Measurements from ENCODE around the gene ZNF839. TPM values are rescaled to one million over a fixed set of nuclear protein-coding genes. Genes with fewer than 3 reads are reported as not detected.

The ZNF839 gene
- total RNA-seq, 1 experiment from 2014 or later = 15.1 TPM

DNA sequence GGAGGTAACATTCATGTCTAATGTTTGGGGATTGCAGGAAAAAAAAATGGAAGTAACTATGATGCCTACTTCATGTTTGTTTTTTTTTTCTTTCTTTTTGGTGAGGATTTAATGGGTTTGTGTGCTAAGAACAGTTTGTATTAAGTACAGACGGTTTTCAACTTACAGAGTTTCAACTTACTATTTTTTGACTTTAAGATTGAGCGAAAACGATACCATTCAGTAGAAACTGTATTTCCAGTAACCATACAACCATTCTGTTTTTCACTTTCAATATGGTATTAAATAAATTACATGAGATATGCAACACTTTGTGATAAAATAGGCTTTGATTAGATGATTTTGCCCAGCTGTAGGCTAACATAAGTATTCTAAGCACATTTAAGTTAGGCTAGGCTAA lies 53.6 kb downstream of the ZNF839 start (continued):
- TF ChIP-seq, protein P1, sequence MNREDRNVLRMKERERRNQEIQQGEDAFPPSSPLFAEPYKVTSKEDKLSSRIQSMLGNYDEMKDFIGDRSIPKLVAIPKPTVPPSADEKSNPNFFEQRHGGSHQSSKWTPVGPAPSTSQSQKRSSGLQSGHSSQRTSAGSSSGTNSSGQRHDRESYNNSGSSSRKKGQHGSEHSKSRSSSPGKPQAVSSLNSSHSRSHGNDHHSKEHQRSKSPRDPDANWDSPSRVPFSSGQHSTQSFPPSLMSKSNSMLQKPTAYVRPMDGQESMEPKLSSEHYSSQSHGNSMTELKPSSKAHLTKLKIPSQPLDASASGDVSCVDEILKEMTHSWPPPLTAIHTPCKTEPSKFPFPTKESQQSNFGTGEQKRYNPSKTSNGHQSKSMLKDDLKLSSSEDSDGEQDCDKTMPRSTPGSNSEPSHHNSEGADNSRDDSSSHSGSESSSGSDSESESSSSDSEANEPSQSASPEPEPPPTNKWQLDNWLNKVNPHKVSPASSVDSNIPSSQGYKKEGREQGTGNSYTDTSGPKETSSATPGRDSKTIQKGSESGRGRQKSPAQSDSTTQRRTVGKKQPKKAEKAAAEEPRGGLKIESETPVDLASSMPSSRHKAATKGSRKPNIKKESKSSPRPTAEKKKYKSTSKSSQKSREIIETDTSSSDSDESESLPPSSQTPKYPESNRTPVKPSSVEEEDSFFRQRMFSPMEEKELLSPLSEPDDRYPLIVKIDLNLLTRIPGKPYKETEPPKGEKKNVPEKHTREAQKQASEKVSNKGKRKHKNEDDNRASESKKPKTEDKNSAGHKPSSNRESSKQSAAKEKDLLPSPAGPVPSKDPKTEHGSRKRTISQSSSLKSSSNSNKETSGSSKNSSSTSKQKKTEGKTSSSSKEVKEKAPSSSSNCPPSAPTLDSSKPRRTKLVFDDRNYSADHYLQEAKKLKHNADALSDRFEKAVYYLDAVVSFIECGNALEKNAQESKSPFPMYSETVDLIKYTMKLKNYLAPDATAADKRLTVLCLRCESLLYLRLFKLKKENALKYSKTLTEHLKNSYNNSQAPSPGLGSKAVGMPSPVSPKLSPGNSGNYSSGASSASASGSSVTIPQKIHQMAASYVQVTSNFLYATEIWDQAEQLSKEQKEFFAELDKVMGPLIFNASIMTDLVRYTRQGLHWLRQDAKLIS (CRISPR knock-in tag; IDR thresholded peaks at IDR 0.05; ENCODE audit: borderline replicate concordance) = no peak
- TF ChIP-seq, protein P2, sequence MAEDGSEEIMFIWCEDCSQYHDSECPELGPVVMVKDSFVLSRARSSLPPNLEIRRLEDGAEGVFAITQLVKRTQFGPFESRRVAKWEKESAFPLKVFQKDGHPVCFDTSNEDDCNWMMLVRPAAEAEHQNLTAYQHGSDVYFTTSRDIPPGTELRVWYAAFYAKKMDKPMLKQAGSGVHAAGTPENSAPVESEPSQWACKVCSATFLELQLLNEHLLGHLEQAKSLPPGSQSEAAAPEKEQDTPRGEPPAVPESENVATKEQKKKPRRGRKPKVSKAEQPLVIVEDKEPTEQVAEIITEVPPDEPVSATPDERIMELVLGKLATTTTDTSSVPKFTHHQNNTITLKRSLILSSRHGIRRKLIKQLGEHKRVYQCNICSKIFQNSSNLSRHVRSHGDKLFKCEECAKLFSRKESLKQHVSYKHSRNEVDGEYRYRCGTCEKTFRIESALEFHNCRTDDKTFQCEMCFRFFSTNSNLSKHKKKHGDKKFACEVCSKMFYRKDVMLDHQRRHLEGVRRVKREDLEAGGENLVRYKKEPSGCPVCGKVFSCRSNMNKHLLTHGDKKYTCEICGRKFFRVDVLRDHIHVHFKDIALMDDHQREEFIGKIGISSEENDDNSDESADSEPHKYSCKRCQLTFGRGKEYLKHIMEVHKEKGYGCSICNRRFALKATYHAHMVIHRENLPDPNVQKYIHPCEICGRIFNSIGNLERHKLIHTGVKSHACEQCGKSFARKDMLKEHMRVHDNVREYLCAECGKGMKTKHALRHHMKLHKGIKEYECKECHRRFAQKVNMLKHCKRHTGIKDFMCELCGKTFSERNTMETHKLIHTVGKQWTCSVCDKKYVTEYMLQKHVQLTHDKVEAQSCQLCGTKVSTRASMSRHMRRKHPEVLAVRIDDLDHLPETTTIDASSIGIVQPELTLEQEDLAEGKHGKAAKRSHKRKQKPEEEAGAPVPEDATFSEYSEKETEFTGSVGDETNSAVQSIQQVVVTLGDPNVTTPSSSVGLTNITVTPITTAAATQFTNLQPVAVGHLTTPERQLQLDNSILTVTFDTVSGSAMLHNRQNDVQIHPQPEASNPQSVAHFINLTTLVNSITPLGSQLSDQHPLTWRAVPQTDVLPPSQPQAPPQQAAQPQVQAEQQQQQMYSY (CRISPR knock-in tag; IDR thresholded peaks at IDR 0.05) = no peak
- TF ChIP-seq RORB (CRISPR knock-in tag; IDR thresholded peaks at IDR 0.05) (no peak), ZNF138 (CRISPR knock-in tag; conservative IDR thresholded peaks at IDR 0.05) (no peak)
- TF ChIP-seq, protein P3, sequence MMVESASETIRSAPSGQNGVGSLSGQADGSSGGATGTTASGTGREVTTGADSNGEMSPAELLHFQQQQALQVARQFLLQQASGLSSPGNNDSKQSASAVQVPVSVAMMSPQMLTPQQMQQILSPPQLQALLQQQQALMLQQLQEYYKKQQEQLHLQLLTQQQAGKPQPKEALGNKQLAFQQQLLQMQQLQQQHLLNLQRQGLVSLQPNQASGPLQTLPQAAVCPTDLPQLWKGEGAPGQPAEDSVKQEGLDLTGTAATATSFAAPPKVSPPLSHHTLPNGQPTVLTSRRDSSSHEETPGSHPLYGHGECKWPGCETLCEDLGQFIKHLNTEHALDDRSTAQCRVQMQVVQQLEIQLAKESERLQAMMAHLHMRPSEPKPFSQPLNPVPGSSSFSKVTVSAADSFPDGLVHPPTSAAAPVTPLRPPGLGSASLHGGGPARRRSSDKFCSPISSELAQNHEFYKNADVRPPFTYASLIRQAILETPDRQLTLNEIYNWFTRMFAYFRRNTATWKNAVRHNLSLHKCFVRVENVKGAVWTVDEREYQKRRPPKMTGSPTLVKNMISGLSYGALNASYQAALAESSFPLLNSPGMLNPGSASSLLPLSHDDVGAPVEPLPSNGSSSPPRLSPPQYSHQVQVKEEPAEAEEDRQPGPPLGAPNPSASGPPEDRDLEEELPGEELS (CRISPR knock-in tag; IDR thresholded peaks at IDR 0.05) = no peak
- TF ChIP-seq, protein P4, sequence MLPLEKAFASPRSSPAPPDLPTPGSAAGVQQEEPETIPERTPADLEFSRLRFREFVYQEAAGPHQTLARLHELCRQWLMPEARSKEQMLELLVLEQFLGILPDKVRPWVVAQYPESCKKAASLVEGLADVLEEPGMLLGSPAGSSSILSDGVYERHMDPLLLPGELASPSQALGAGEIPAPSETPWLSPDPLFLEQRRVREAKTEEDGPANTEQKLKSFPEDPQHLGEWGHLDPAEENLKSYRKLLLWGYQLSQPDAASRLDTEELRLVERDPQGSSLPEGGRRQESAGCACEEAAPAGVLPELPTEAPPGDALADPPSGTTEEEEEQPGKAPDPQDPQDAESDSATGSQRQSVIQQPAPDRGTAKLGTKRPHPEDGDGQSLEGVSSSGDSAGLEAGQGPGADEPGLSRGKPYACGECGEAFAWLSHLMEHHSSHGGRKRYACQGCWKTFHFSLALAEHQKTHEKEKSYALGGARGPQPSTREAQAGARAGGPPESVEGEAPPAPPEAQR (CRISPR knock-in tag; IDR thresholded peaks at IDR 0.05) = no peak
- TF ChIP-seq, protein P5, sequence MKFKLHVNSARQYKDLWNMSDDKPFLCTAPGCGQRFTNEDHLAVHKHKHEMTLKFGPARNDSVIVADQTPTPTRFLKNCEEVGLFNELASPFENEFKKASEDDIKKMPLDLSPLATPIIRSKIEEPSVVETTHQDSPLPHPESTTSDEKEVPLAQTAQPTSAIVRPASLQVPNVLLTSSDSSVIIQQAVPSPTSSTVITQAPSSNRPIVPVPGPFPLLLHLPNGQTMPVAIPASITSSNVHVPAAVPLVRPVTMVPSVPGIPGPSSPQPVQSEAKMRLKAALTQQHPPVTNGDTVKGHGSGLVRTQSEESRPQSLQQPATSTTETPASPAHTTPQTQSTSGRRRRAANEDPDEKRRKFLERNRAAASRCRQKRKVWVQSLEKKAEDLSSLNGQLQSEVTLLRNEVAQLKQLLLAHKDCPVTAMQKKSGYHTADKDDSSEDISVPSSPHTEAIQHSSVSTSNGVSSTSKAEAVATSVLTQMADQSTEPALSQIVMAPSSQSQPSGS (CRISPR knock-in tag; IDR thresholded peaks at IDR 0.05; ENCODE audit: borderline replicate concordance, low read depth) = no peak

DNA sequence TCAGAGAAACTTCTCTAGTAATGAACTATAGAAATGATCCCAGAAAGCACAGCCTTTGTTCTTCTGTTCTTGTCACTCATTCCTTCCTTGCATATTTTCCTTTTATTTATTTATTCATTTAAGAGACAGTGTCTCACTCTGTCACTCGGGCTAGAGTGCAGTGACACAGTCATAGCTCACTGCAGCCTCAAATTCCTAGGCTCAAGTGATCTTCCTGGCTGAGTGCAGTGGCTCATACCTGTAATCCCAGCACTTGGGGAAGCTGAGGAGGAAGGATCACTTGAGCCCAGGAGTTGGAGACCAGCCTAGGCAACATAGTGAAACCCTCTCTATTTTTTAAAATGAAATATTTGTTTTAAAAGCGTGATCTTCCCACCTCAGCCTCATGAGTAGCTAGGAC lies 54.7 kb downstream of the ZNF839 start:
- DNase-seq (ENCODE audit: low spot score) = no peak
- no peaks in the 10 kb centered on the region; the same call in 1 of the 2 replicates for H3K27me3 Mint-ChIP-seq (ENCODE audit: low read depth)
- no peak for ATAC-seq
- ChIA-PET CTCF (no interaction called here), POLR2A (no interaction called here)
- H3K36me3 Mint-ChIP-seq = peaks cover 8% of the 10 kb centered on the region
- H3K4me1 Mint-ChIP-seq = no peaks in the 10 kb centered on the region
- no peak overlapping the region for H3K27ac Mint-ChIP-seq
- TF ChIP-seq, protein P6, sequence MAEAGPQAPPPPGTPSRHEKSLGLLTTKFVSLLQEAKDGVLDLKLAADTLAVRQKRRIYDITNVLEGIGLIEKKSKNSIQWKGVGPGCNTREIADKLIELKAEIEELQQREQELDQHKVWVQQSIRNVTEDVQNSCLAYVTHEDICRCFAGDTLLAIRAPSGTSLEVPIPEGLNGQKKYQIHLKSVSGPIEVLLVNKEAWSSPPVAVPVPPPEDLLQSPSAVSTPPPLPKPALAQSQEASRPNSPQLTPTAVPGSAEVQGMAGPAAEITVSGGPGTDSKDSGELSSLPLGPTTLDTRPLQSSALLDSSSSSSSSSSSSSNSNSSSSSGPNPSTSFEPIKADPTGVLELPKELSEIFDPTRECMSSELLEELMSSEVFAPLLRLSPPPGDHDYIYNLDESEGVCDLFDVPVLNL (CRISPR knock-in tag; IDR thresholded peaks at IDR 0.05; ENCODE audit: borderline replicate concordance, low read depth) = no peak
- TF ChIP-seq, protein P7, sequence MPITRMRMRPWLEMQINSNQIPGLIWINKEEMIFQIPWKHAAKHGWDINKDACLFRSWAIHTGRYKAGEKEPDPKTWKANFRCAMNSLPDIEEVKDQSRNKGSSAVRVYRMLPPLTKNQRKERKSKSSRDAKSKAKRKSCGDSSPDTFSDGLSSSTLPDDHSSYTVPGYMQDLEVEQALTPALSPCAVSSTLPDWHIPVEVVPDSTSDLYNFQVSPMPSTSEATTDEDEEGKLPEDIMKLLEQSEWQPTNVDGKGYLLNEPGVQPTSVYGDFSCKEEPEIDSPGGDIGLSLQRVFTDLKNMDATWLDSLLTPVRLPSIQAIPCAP (CRISPR knock-in tag; IDR thresholded peaks at IDR 0.05) = no peak
- H3K9me3 Mint-ChIP-seq = no peaks in the 10 kb centered on the region
- no peak overlapping the region for H3K4me3 Mint-ChIP-seq

Data from WTC11 (cell line).